Coronary artery (tissue), 2 donors: Measurements from ENCODE around the gene ARL16.

Source experiments
- DNase-seq: peaks from one replicate; pipeline ENCODE4 v3.0.0-alpha.2; 2017; ENCODE audit warnings: low spot score
- H3K27ac ChIP-seq, 2 donors: fragments of 200-600 bp; sonication (generic); one replicate each; pipeline ENCODE4 v1.5.1; 2016 to 2019
- H3K4me3 ChIP-seq: fragments of 200-600 bp; sonication (generic); 2 replicates; pipeline ENCODE4 v1.5.1; 2016; ENCODE audit warnings: mild to moderate bottlenecking, moderate library complexity
- TF ChIP-seq, protein P1 (sequence below): fragments of 200-600 bp; sonication (generic); IDR thresholded peaks from one replicate; pipeline ENCODE4 v1.5.1; 2019; ENCODE audit warnings: antibody characterized with exemption

The ARL16 gene

GRCh38 chr17:81703747-81704654, 20.4 kb upstream of the ARL16 start:
- Histone ChIP-seq H3K27ac (peak overlapping the region; percentile 87 to 93), H3K4me3 (peak overlapping the region; percentile 80)
- TF ChIP-seq, protein P1, sequence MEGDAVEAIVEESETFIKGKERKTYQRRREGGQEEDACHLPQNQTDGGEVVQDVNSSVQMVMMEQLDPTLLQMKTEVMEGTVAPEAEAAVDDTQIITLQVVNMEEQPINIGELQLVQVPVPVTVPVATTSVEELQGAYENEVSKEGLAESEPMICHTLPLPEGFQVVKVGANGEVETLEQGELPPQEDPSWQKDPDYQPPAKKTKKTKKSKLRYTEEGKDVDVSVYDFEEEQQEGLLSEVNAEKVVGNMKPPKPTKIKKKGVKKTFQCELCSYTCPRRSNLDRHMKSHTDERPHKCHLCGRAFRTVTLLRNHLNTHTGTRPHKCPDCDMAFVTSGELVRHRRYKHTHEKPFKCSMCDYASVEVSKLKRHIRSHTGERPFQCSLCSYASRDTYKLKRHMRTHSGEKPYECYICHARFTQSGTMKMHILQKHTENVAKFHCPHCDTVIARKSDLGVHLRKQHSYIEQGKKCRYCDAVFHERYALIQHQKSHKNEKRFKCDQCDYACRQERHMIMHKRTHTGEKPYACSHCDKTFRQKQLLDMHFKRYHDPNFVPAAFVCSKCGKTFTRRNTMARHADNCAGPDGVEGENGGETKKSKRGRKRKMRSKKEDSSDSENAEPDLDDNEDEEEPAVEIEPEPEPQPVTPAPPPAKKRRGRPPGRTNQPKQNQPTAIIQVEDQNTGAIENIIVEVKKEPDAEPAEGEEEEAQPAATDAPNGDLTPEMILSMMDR, result no peak
- no peak for DNase-seq

DNA sequence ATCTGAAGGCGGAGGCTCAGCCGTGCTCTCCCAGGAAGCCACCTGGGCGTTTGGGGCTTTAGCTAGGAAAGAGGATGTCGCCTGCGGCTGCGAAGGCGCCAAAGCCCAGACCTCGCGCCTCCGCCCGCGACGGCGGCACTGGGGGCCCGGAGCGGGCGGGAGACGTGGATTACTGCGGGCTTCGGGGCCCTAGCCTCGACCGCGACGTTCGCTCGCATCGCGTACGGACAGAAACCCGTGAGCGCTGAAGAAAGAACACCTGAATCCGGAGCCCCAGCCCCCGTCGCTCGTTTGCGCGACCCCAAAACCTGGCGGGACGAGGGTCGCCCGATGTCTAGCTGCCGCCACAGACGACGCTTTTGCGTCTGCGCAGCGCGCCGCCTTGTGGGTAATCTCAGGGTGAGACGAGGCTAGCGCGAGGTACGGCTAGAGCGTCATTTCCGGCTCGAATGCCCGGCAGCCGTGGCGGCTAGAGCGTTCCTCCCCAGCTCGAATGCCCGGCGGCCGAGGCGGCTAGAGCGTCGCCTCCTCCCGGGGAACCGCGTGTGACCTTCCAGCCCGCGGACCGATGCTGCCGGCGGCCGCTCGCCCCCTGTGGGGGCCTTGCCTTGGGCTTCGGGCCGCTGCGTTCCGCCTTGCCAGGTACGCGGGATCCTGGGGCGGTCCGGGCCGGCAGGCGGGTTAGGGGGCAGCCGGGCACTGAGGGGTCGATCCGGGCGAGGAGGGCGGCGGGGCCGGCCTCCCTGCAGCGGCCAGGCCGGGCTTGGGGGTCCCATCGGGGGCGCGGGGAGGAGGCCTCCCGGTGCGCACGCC, 19.5 kb upstream of the ARL16 start, which contains the start of gene MRPL12:
Gene MRPL12, plus strand, starts transcription at position 434 of the 813 bp plus-strand sequence. Its CDS starts 135 bp downstream, at position 569.
- TF ChIP-seq, protein P1, result no peak
- peak; percentile 91 for DNase-seq
- Histone ChIP-seq H3K27ac (peak within 1 kb of the TSS; percentile 87 to 93), H3K4me3 (peak within 1 kb of the TSS; percentile 80)

- Histone ChIP-seq H3K27ac (no peak overlapping the region), H3K4me3 (peak overlapping the region; percentile 80)
- no peak for DNase-seq
- TF ChIP-seq, protein P1, result no peak
These were observed 17.9 kb upstream of the ARL16 start for GRCh38 chr17:81701288-81702071.

DNA sequence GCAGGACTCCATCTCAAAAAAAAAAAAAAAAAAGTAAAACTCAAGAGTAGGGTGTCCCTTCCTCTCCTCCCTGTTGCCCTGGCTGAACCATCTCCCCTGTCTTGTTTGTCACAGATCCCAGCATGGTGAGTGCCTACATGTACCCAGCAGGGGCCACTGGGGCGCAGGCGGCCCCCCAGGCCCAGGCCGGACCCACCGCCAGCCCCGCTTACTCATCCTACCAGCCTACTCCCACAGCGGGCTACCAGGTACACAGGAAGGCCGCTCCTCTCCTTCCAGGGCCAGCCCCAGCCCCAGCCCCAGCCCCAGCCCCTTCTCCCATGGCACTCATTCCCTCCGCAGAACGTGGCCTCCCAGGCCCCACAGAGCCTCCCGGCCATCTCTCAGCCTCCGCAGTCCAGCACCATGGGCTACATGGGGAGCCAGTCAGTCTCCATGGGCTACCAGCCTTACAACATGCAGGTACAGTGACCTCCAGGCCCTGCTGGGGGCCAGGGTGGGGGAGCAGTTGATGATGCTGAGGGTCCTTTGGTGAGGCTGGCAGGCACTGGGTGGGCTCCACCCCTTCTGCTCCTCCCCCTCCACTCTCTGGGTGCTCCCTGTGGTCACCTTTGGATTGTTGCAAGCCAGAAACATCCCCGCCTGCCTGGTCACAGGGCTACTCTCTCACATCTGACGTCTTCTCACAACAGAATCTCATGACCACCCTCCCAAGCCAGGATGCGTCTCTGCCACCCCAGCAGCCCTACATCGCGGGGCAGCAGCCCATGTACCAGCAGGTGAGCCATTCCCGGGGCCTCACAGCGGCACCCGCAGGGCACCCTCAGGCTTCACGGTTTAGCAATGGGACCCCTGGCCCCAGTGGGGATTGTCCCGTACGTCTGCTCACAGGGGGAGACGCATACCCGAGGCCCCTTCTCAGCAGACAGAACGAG, 17.0 kb upstream of the ARL16 start:
- no peak for DNase-seq
- TF ChIP-seq, protein P1, result no peak
- Histone ChIP-seq H3K27ac (no peak overlapping the region), H3K4me3 (no peak overlapping the region)

GRCh38 chr17:81697261-81698044, 13.9 kb upstream of the ARL16 start:
- Histone ChIP-seq H3K27ac (no peak overlapping the region), H3K4me3 (no peak overlapping the region)
- TF ChIP-seq, protein P1, result no peak
- no peak for DNase-seq
